Neural cell (in vitro differentiated cells): ENCODE results near the gene BTBD19. TPM values are rescaled to one million over a fixed set of nuclear protein-coding genes. Genes with fewer than 3 reads are reported as not detected.

ENCODE experiments used
- H2AFZ ChIP-seq: fragments of 200-600, 300-800 bp; sonication (generic), shearing (Covaris generic); 2 replicates; pipeline ENCODE4 v1.6.0; 2014; ENCODE audit warnings: low read depth, mild to moderate bottlenecking, antibody characterized with exemption, low read length, moderate library complexity
- H3F3A ChIP-seq: fragments of 200-600 bp; shearing (Covaris generic); 2 replicates; pipeline ENCODE4 v1.6.1; 2016; ENCODE audit warnings: mild to moderate bottlenecking, moderate library complexity, mixed read lengths, antibody characterized with exemption, low read length; ENCODE audit not compliant: insufficient read depth, poor library complexity, severe bottlenecking
- H3K27ac ChIP-seq: fragments of 200-600, 300-800 bp; sonication (generic), shearing (Covaris generic); 2 replicates; pipeline ENCODE4 v1.5.1; 2014; ENCODE audit warnings: mild to moderate bottlenecking, low read length, moderate library complexity
- H3K27me3 ChIP-seq: fragments of 300-800, 200-600 bp; sonication (generic), shearing (Covaris generic); 2 replicates; pipeline ENCODE4 v1.6.0; 2014; ENCODE audit warnings: mild to moderate bottlenecking, low read depth, low read length, moderate library complexity; ENCODE audit not compliant: insufficient read depth
- H3K36me3 ChIP-seq: fragments of 300-800, 200-600 bp; sonication (generic), shearing (Covaris generic); 2 replicates; pipeline ENCODE4 v1.5.1; 2014; ENCODE audit warnings: mild to moderate bottlenecking, antibody characterized with exemption, low read length, moderate library complexity; ENCODE audit not compliant: insufficient read depth
- H3K4me2 ChIP-seq: fragments of 300-800, 200-600 bp; sonication (generic), shearing (Covaris generic); 2 replicates; pipeline ENCODE4 v1.6.0; 2014; ENCODE audit warnings: mild to moderate bottlenecking, low read length
- H3K4me3 ChIP-seq: fragments of 300-800, 200-600 bp; sonication (generic), shearing (Covaris generic); 2 replicates; pipeline ENCODE4 v1.5.1; 2014; ENCODE audit warnings: mild to moderate bottlenecking, low read length, moderate library complexity
- H3K79me2 ChIP-seq: fragments of 200-600 bp; shearing (Covaris generic); replicated peaks from 2 replicates; pipeline ENCODE4 v1.6.0; 2014; ENCODE audit warnings: mild to moderate bottlenecking, low read length, moderate library complexity; ENCODE audit not compliant: insufficient read depth
- H3K9ac ChIP-seq: fragments of 300-800, 200-600 bp; sonication (generic), shearing (Covaris generic); 2 replicates; pipeline ENCODE4 v1.6.1; 2016; ENCODE audit warnings: mild to moderate bottlenecking, low read length, mixed read lengths
- H3K9me2 ChIP-seq: fragments of 200-600 bp; shearing (Covaris generic); 2 replicates; pipeline ENCODE4 v1.6.1; 2016; ENCODE audit warnings: mild to moderate bottlenecking, low read length, mixed read lengths; ENCODE audit not compliant: insufficient read depth
- H3K9me3 ChIP-seq: fragments of 200-600, 300-800 bp; sonication (generic), shearing (Covaris generic); 2 replicates; pipeline ENCODE4 v1.6.1; 2016; ENCODE audit warnings: mild to moderate bottlenecking, mixed run types, low read length, moderate library complexity, mixed read lengths
- H4K20me1 ChIP-seq: fragments of 200-600 bp; shearing (Covaris generic); 2 replicates; pipeline ENCODE4 v1.6.1; 2016; ENCODE audit warnings: mild to moderate bottlenecking, mixed run types; ENCODE audit not compliant: insufficient read depth
- CTCF ChIP-seq: fragments of 450-650 bp; IDR thresholded peaks from 2 replicates; pipeline ENCODE4 v1.5.1; 2014; ENCODE audit warnings: antibody characterized with exemption, mild to moderate bottlenecking, moderate library complexity; ENCODE audit not compliant: poor library complexity, severe bottlenecking
- EP300 ChIP-seq: fragments of 450-650 bp; conservative IDR thresholded peaks from 2 replicates; pipeline ENCODE4 v1.6.1; 2014; ENCODE audit warnings: antibody characterized with exemption, mild to moderate bottlenecking, moderate library complexity; ENCODE audit not compliant: poor library complexity, severe bottlenecking
- EZH2 ChIP-seq: fragments of 200-600, 300-800 bp; shearing (Covaris generic), sonication (generic); IDR thresholded peaks from 2 replicates; pipeline ENCODE4 v1.6.1; 2014; ENCODE audit warnings: antibody characterized with exemption, low read length, borderline replicate concordance, mild to moderate bottlenecking; ENCODE audit not compliant: insufficient read depth, poor library complexity, severe bottlenecking
- MXI1 ChIP-seq: fragments of 450-650 bp; conservative IDR thresholded peaks from 2 replicates; pipeline ENCODE4 v1.6.1; 2014; ENCODE audit warnings: antibody characterized with exemption, mild to moderate bottlenecking; ENCODE audit not compliant: poor library complexity, severe bottlenecking
- POLR2AphosphoS5 ChIP-seq: IDR thresholded peaks from 2 replicates; pipeline ENCODE4 v1.6.1; 2012
- RAD21 ChIP-seq: fragments of 450-650 bp; conservative IDR thresholded peaks from 2 replicates; pipeline ENCODE4 v1.6.1; 2014; ENCODE audit warnings: antibody characterized with exemption, mild to moderate bottlenecking, moderate library complexity
- REST ChIP-seq: IDR thresholded peaks from 2 replicates; pipeline ENCODE4 v1.6.1; 2012; ENCODE audit warnings: borderline replicate concordance
- SMC3 ChIP-seq: fragments of 450-650 bp; conservative IDR thresholded peaks from 2 replicates; pipeline ENCODE4 v1.6.1; 2014; ENCODE audit warnings: antibody characterized with exemption, mild to moderate bottlenecking, moderate library complexity; ENCODE audit not compliant: poor library complexity
- TAF1 ChIP-seq: IDR thresholded peaks from 2 replicates; pipeline ENCODE4 v1.6.1; 2012; ENCODE audit warnings: low read depth
- polyA plus RNA-seq: library from polyadenylated mRNA; depleted of rRNA; stranded (reverse); fragments of >200 nt; gene quantifications from 2 replicates; pipeline ENCODE4 v1.2.3, GENCODE V29; 2014

BTBD19 gene
- polyA plus RNA-seq, 1 donor from 2014 or later: not detected

GRCh38 chr1:44831516-44831915 lies 23.2 kb downstream of the BTBD19 start:
- no peaks in the 10 kb centered on the region for H3K9me2 ChIP-seq
- no peak for TF ChIP-seq EZH2
- TF ChIP-seq TAF1: no peak
- TF ChIP-seq CTCF: no peak
- TF ChIP-seq SMC3: no peak
- TF ChIP-seq REST: no peak
- no peak for TF ChIP-seq POLR2AphosphoS5
- TF ChIP-seq EP300: no peak
- TF ChIP-seq MXI1: no peak
- no peak for TF ChIP-seq RAD21
- H3K9me3 ChIP-seq: no peaks in the 10 kb centered on the region
- H3K4me3 ChIP-seq: no peak overlapping the region
- H3K79me2 ChIP-seq: no peaks in the 10 kb centered on the region
- H3K36me3 ChIP-seq: no peaks in the 10 kb centered on the region
- H2AFZ ChIP-seq: no peak overlapping the region
- no peaks in the 10 kb centered on the region for H4K20me1 ChIP-seq
- H3K4me2 ChIP-seq: no peak overlapping the region
- no peak overlapping the region for H3K27ac ChIP-seq
- no peaks in the 10 kb centered on the region for H3K27me3 ChIP-seq
- no peaks in the 10 kb centered on the region for H3F3A ChIP-seq
- no peak overlapping the region for H3K9ac ChIP-seq

- H3K27ac ChIP-seq: no peak overlapping the region
- no peaks in the 10 kb centered on the region for H3K36me3 ChIP-seq
- no peaks in the 10 kb centered on the region for H3F3A ChIP-seq
- H2AFZ ChIP-seq: no peak overlapping the region
- no peak overlapping the region for H3K4me2 ChIP-seq
- H3K9me3 ChIP-seq: no peaks in the 10 kb centered on the region
- no peaks in the 10 kb centered on the region for H3K9me2 ChIP-seq
- no peaks in the 10 kb centered on the region for H4K20me1 ChIP-seq
- no peaks in the 10 kb centered on the region for H3K79me2 ChIP-seq
- no peak overlapping the region for H3K4me3 ChIP-seq
- no peak overlapping the region for H3K9ac ChIP-seq
- TF ChIP-seq SMC3: no peak
- no peak for TF ChIP-seq EZH2
- no peak for TF ChIP-seq RAD21
- no peak for TF ChIP-seq EP300
- no peak for TF ChIP-seq CTCF
- TF ChIP-seq TAF1: no peak
- TF ChIP-seq MXI1: no peak
- TF ChIP-seq POLR2AphosphoS5: no peak
- H3K27me3 ChIP-seq: no peaks in the 10 kb centered on the region
Observed at GRCh38 chr1:44832056-44832705, 23.9 kb downstream of the BTBD19 start.
